H9 (cell line): ENCODE data around the gene SCRN1. TPM values are rescaled to one million over a fixed set of nuclear protein-coding genes. Genes with fewer than 3 reads are reported as not detected.

Experiments used
- DNase-seq: peaks from one replicate; pipeline ENCODE4 v3.0.0-alpha.2; 2017
- H2AFZ ChIP-seq: one replicate; pipeline ENCODE4 v1.6.1; 2013; ENCODE audit warnings: mild to moderate bottlenecking, low read length, control low read depth, moderate library complexity
- H2AK5ac ChIP-seq: 2 replicates; pipeline ENCODE4 v1.6.1; 2013; ENCODE audit warnings: low read length, control low read depth, mixed read lengths; ENCODE audit not compliant: insufficient read length
- H2BK120ac ChIP-seq: one replicate; pipeline ENCODE4 v1.6.1; 2013; ENCODE audit warnings: low read depth, mild to moderate bottlenecking, low read length, control low read depth, inconsistent platforms; ENCODE audit not compliant: poor library complexity, severe bottlenecking
- H2BK12ac ChIP-seq: 2 replicates; pipeline ENCODE4 v1.6.1; 2013; ENCODE audit warnings: low read length, control low read depth, mixed read lengths, low read depth; ENCODE audit not compliant: insufficient read length
- H2BK15ac ChIP-seq: 2 replicates; pipeline ENCODE4 v1.6.1; 2013; ENCODE audit warnings: low read depth, low read length, control low read depth
- H2BK20ac ChIP-seq: one replicate; pipeline ENCODE4 v1.6.1; 2013; ENCODE audit warnings: low read depth, mild to moderate bottlenecking, low read length, control low read depth, inconsistent platforms; ENCODE audit not compliant: poor library complexity, severe bottlenecking
- H2BK5ac ChIP-seq: 2 replicates; pipeline ENCODE4 v1.6.1; 2013; ENCODE audit warnings: low read length, control low read depth, mixed read lengths; ENCODE audit not compliant: insufficient read length
- H3K14ac ChIP-seq: 2 replicates; pipeline ENCODE4 v1.6.1; 2013; ENCODE audit warnings: low read length, control low read depth; ENCODE audit not compliant: insufficient read depth
- H3K18ac ChIP-seq: 2 replicates; pipeline ENCODE4 v1.6.1; 2013; ENCODE audit warnings: low read depth, mild to moderate bottlenecking, mixed read lengths, low read length, control low read depth; ENCODE audit not compliant: insufficient read length
- H3K23ac ChIP-seq: 2 replicates; pipeline ENCODE4 v1.6.1; 2013; ENCODE audit warnings: low read length, control low read depth, mixed read lengths, low read depth; ENCODE audit not compliant: insufficient read length
- H3K23me2 ChIP-seq: 2 replicates; pipeline ENCODE4 v1.6.1; 2013; ENCODE audit warnings: low read depth, mild to moderate bottlenecking, mixed read lengths, low read length, control low read depth; ENCODE audit not compliant: insufficient read length, poor library complexity, severe bottlenecking
- H3K27ac ChIP-seq: 2 replicates; pipeline ENCODE4 v1.5.1; 2013; ENCODE audit warnings: low read length, control low read depth, mixed read lengths, low read depth; ENCODE audit not compliant: insufficient read length
- H3K27me3 ChIP-seq: 2 replicates; pipeline ENCODE4 v1.6.1; 2013; ENCODE audit warnings: low read length, control low read depth, inconsistent platforms; ENCODE audit not compliant: insufficient read depth
- H3K4ac ChIP-seq: 2 replicates; pipeline ENCODE4 v1.6.1; 2013; ENCODE audit warnings: low read depth, mild to moderate bottlenecking, control low read depth, inconsistent platforms, low read length, moderate library complexity
- H3K4me1 ChIP-seq: 2 replicates; pipeline ENCODE4 v1.6.1; 2013; ENCODE audit warnings: low read length, control low read depth, inconsistent platforms; ENCODE audit not compliant: insufficient read depth
- H3K4me2 ChIP-seq: 2 replicates; pipeline ENCODE4 v1.6.1; 2013; ENCODE audit warnings: low read length, control low read depth, mixed read lengths; ENCODE audit not compliant: insufficient read length, insufficient read depth
- H3K56ac ChIP-seq: 2 replicates; pipeline ENCODE4 v1.6.1; 2013; ENCODE audit warnings: low read depth, mild to moderate bottlenecking, mixed read lengths, low read length, control low read depth; ENCODE audit not compliant: insufficient read length
- H3K79me1 ChIP-seq: 2 replicates; pipeline ENCODE4 v1.6.1; 2013; ENCODE audit warnings: low read depth, mild to moderate bottlenecking, moderate library complexity, low read length, control low read depth, inconsistent platforms; ENCODE audit not compliant: insufficient read depth, poor library complexity, severe bottlenecking
- H3K79me2 ChIP-seq: 2 replicates; pipeline ENCODE4 v1.6.1; 2013; ENCODE audit warnings: low read length, control low read depth, inconsistent platforms; ENCODE audit not compliant: insufficient read depth
- H3K9ac ChIP-seq: 2 replicates; pipeline ENCODE4 v1.6.1; 2013; ENCODE audit warnings: low read length, control low read depth, mixed read lengths; ENCODE audit not compliant: insufficient read length; ENCODE audit errors: extremely low read depth
- H3K9me3 ChIP-seq: one replicate; pipeline ENCODE4 v1.6.1; 2013; ENCODE audit warnings: low read depth, low read length, inconsistent platforms; ENCODE audit not compliant: control insufficient read depth
- H3T11ph ChIP-seq: one replicate; pipeline ENCODE4 v1.6.1; 2013; ENCODE audit warnings: mild to moderate bottlenecking, low read length, control low read depth, inconsistent platforms
- H4K20me1 ChIP-seq: one replicate; pipeline ENCODE4 v1.6.1; 2013; ENCODE audit not compliant: control insufficient read depth, insufficient read length, insufficient read depth
- H4K5ac ChIP-seq: 2 replicates; pipeline ENCODE4 v1.6.1; 2013; ENCODE audit warnings: low read depth, mild to moderate bottlenecking, mixed read lengths, low read length, control low read depth; ENCODE audit not compliant: insufficient read length
- H4K8ac ChIP-seq: replicated peaks from 2 replicates; pipeline ENCODE4 v1.6.1; 2013; ENCODE audit warnings: low read length, control low read depth, mixed read lengths, low read depth; ENCODE audit not compliant: insufficient read length
- H4K91ac ChIP-seq: 2 replicates; pipeline ENCODE4 v1.6.1; 2013; ENCODE audit warnings: low read depth, mild to moderate bottlenecking, moderate library complexity, mixed read lengths, low read length, control low read depth; ENCODE audit not compliant: insufficient read length
- H3K27ac Mint-ChIP-seq, 3 experiments: 2 replicates in 2 of 3; 3 replicates in 1 of 3; pipeline ENCODE4 v1.8.0; 2020 to 2021; ENCODE audit warnings: mixed read lengths in 3 of 3, mild to moderate bottlenecking in 1 of 3, moderate library complexity in 1 of 3
- H3K27me3 Mint-ChIP-seq: 2 replicates; pipeline ENCODE4 v1.8.0; 2021; ENCODE audit warnings: low read depth, mild to moderate bottlenecking, moderate library complexity, mixed read lengths
- H3K36me3 Mint-ChIP-seq, 3 experiments: 2 replicates in 2 of 3; 3 replicates in 1 of 3; pipeline ENCODE4 v1.8.0; 2020 to 2021; ENCODE audit warnings: low read depth in 3 of 3, mixed read lengths in 3 of 3; ENCODE audit not compliant: insufficient read depth in 1 of 3
- H3K4me1 Mint-ChIP-seq, 2 experiments: 2 replicates each; pipeline ENCODE4 v1.8.0; 2020; ENCODE audit warnings: mixed read lengths in 2 of 2
- H3K4me3 Mint-ChIP-seq, 2 experiments: 2 replicates in 1 of 2; 3 replicates in 1 of 2; pipeline ENCODE4 v1.8.0; 2020 to 2021; ENCODE audit warnings: mild to moderate bottlenecking in 2 of 2, mixed read lengths in 2 of 2, moderate library complexity in 1 of 2
- H3K9me3 Mint-ChIP-seq, 2 experiments: 2 replicates in 1 of 2; 3 replicates in 1 of 2; pipeline ENCODE4 v1.8.0; 2020; ENCODE audit warnings: mild to moderate bottlenecking in 2 of 2, mixed read lengths in 2 of 2, moderate library complexity in 1 of 2
- WGBS: extraction: QIAGEN DNeasy Blood & Tissue Kit; methylation state at CpG from one replicate; pipeline ENCODE4 v1.1.7; 2013; ENCODE audit warnings: missing lambda C conversion rate, low lambda C conversion rate, mixed read lengths; ENCODE audit not compliant: insufficient read length; ENCODE audit errors: extremely low coverage; 5-methylcytosine and 5-hydroxymethylcytosine counted together
- total RNA-seq: library from RNA; stranded (reverse); gene quantifications from 2 replicates; pipeline ENCODE4 v1.2.1, GENCODE V29; 2021
- TF ChIP-seq, protein P1 (sequence below): fragments of 200-600 bp; sonication (generic); conservative IDR thresholded peaks from 3 replicates; pipeline ENCODE4 v1.8.0; 2021; ENCODE audit warnings: antibody characterized with exemption, mild to moderate bottlenecking

SCRN1 gene
- total RNA-seq, 1 experiment from 2014 or later, result 101 TPM

DNA sequence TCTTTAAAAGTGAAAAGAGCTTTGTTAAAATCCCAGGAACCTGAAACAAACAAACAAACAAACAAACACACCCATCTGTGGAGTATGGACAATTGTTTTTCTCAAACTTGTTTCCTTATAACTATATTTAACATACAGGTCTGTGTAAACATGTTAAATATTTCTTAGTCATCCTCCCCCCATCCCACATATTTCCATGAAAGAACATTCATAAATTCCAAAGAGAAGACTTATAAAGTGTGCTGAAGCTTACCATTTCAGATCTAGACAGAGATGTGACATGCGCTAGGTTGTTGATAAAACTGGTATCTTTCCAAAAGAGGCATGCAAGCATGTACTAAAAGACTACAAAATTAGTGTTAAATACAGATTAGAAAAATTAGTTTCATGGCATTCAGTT, 30.4 kb upstream of the SCRN1 start:
- Histone ChIP-seq H4K20me1 (no peaks in the 10 kb centered on the region), H2BK20ac (no peak overlapping the region), H3K4me2 (no peak overlapping the region), H2BK120ac (no peak overlapping the region), H2BK5ac (no peak overlapping the region), H3K23ac (no peak overlapping the region), H2AFZ (no peak overlapping the region), H2BK12ac (no peak overlapping the region), H3K9ac (no peak overlapping the region), H3T11ph (no peak overlapping the region), H3K4me1 (no peaks in the 10 kb centered on the region), H3K27ac (no peak overlapping the region), H4K91ac (no peak overlapping the region), H3K14ac (no peak overlapping the region), H3K9me3 (no peaks in the 10 kb centered on the region), H2BK15ac (no peak overlapping the region), H2AK5ac (no peak overlapping the region), H3K56ac (no peak overlapping the region), H3K23me2 (no peaks in the 10 kb centered on the region), H3K27me3 (no peaks in the 10 kb centered on the region), H3K79me1 (no peaks in the 10 kb centered on the region), H4K5ac (no peak overlapping the region), H4K8ac (no peak overlapping the region), H3K4ac (no peak overlapping the region), H3K18ac (no peak overlapping the region), H3K79me2 (peaks cover under 1% of the 10 kb centered on the region; the same call in 1 of the 2 replicates)
- Mint-ChIP-seq H3K4me3 (no peak overlapping the region), H3K4me1 (peaks cover 5 to 10% of the 10 kb centered on the region in 2 experiments), H3K27ac (no peak overlapping the region), H3K9me3 (no peaks in the 10 kb centered on the region), H3K36me3 (peaks cover 13 to 26% (median 23%) of the 10 kb centered on the region in 3 experiments), H3K27me3 (no peaks in the 10 kb centered on the region)
- DNase-seq, result no peak
- no CpG with 5 or more reads among the region's 1 CpG for WGBS
- TF ChIP-seq, protein P1, sequence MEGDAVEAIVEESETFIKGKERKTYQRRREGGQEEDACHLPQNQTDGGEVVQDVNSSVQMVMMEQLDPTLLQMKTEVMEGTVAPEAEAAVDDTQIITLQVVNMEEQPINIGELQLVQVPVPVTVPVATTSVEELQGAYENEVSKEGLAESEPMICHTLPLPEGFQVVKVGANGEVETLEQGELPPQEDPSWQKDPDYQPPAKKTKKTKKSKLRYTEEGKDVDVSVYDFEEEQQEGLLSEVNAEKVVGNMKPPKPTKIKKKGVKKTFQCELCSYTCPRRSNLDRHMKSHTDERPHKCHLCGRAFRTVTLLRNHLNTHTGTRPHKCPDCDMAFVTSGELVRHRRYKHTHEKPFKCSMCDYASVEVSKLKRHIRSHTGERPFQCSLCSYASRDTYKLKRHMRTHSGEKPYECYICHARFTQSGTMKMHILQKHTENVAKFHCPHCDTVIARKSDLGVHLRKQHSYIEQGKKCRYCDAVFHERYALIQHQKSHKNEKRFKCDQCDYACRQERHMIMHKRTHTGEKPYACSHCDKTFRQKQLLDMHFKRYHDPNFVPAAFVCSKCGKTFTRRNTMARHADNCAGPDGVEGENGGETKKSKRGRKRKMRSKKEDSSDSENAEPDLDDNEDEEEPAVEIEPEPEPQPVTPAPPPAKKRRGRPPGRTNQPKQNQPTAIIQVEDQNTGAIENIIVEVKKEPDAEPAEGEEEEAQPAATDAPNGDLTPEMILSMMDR, result no peak
